HG03342 (cell line): ENCODE data around the gene ME1.
"Not testable (repeated sequence)": the region's sequence is repeated elsewhere in the genome, so short reads cannot be mapped to it uniquely, and the experiment has no call there.

Source experiments
- ATAC-seq: cut with Tn5 transposase; IDR thresholded peaks from one replicate; pipeline ENCODE4 v1.9.1; 2021; ENCODE audit warnings: mild to moderate bottlenecking, moderate library complexity; ENCODE audit not compliant: unreplicated experiment

Gene ME1

GRCh38 chr6:83265384-83265783, 165.5 kb downstream of the ME1 start:
- no peak for ATAC-seq

GRCh38 chr6:83260577-83260976, 170.3 kb downstream of the ME1 start:
- ATAC-seq, result no peak

- ATAC-seq, result no peak
Measured at GRCh38 chr6:83258517-83258916, 172.3 kb downstream of the ME1 start.

GRCh38 chr6:83257791-83258190, 173.1 kb downstream of the ME1 start:
- no peak for ATAC-seq

- not testable (repeated sequence) for ATAC-seq
Measured at GRCh38 chr6:83256719-83257118, 174.1 kb downstream of the ME1 start.

GRCh38 chr6:83252719-83253118, 178.1 kb downstream of the ME1 start:
- ATAC-seq, result no peak

GRCh38 chr6:83250235-83250634, 180.6 kb downstream of the ME1 start:
- no peak for ATAC-seq

GRCh38 chr6:83247471-83247870, 183.4 kb downstream of the ME1 start:
- ATAC-seq, result no peak

GRCh38 chr6:83231146-83231545, 199.7 kb downstream of the ME1 start:
- ATAC-seq, result no peak

- ATAC-seq, result no peak
Measured at GRCh38 chr6:83226517-83226916, 204.3 kb downstream of the ME1 start.

- no peak for ATAC-seq
Measured at GRCh38 chr6:83221889-83222479, 208.9 kb downstream of the ME1 start.

- ATAC-seq, result no peak
Measured at GRCh38 chr6:83221276-83221675, 209.6 kb downstream of the ME1 start.

GRCh38 chr6:83220121-83220520, 210.7 kb downstream of the ME1 start:
- no peak for ATAC-seq

GRCh38 chr6:83218646-83219045, 212.2 kb downstream of the ME1 start:
- no peak for ATAC-seq

- no peak for ATAC-seq
Measured at GRCh38 chr6:83216806-83217205, 214.0 kb downstream of the ME1 start.

GRCh38 chr6:83215131-83216047, 215.5 kb downstream of the ME1 start:
- peak; percentile 100 for ATAC-seq

GRCh38 chr6:83202031-83202430, 228.8 kb downstream of the ME1 start:
- no peak for ATAC-seq

GRCh38 chr6:83199863-83200225, 231.0 kb downstream of the ME1 start:
- no peak for ATAC-seq

- ATAC-seq, result no peak
Measured at GRCh38 chr6:83199173-83199862, 231.5 kb downstream of the ME1 start.

- no peak for ATAC-seq
Measured at GRCh38 chr6:83198486-83199172, 232.2 kb downstream of the ME1 start.
